HepG2 (cell line): ENCODE measurements around the gene NEAT1. TPM values are rescaled to one million over a fixed set of nuclear protein-coding genes. Genes with fewer than 3 reads are reported as not detected.

Experiments used
- ARID2 ChIP-seq: sonication (generic); formaldehyde crosslinking; IDR thresholded peaks from 2 replicates; pipeline ENCODE4 v1.8.1; 2022; ENCODE audit warnings: mild to moderate bottlenecking, missing genetic modification reagents, borderline replicate concordance
- BORCS8-MEF2B ChIP-seq: sonication (generic); formaldehyde crosslinking; IDR thresholded peaks from 2 replicates; pipeline ENCODE4 v1.8.0; 2022; ENCODE audit warnings: mild to moderate bottlenecking, missing genetic modification reagents
- CREB3 ChIP-seq: sonication (generic); formaldehyde crosslinking; IDR thresholded peaks from 2 replicates; pipeline ENCODE4 v1.5.0; 2020; ENCODE audit warnings: missing genetic modification reagents
- ERF ChIP-seq: IDR thresholded peaks from 2 replicates; pipeline ENCODE4 v1.6.1; 2018; ENCODE audit warnings: missing biosample characterization, missing genetic modification reagents
- KLF6 ChIP-seq: IDR thresholded peaks from 2 replicates; pipeline ENCODE4 v1.8.0; 2016; ENCODE audit warnings: missing biosample characterization, missing genetic modification reagents
- MEIS1 ChIP-seq: sonication (generic); formaldehyde crosslinking; IDR thresholded peaks from 2 replicates; pipeline ENCODE4 v1.9.0; 2021; ENCODE audit warnings: mild to moderate bottlenecking, missing genetic modification reagents, moderate library complexity, borderline replicate concordance
- MTA1 ChIP-seq: sonication (generic); formaldehyde crosslinking; IDR thresholded peaks from 2 replicates; pipeline ENCODE4 v1.4.0; 2020; ENCODE audit warnings: missing genetic modification reagents, mild to moderate bottlenecking, borderline replicate concordance
- NFRKB ChIP-seq: fragments of 450-650 bp; IDR thresholded peaks from 2 replicates; pipeline ENCODE4 v1.6.1; 2017
- RAD21 ChIP-seq: fragments of 450-650 bp; formaldehyde crosslinking; IDR thresholded peaks from 2 replicates; pipeline ENCODE4 v1.5.0; 2020; ENCODE audit warnings: mild to moderate bottlenecking
- REST ChIP-seq, 2 experiments: IDR thresholded peaks; 2 replicates each; pipeline ENCODE4 v1.6.1; 2011 to 2012; ENCODE audit warnings: low read length in 2 of 2, borderline replicate concordance in 1 of 2, low read depth in 1 of 2, mild to moderate bottlenecking in 1 of 2, moderate library complexity in 1 of 2
- SIX4 ChIP-seq: sonication (generic); formaldehyde crosslinking; IDR thresholded peaks from 2 replicates; pipeline ENCODE4 v1.4.0; 2020; ENCODE audit warnings: missing genetic modification reagents
- YEATS4 ChIP-seq: sonication (generic); formaldehyde crosslinking; IDR thresholded peaks from 2 replicates; pipeline ENCODE4 v1.4.0; 2020; ENCODE audit warnings: missing genetic modification reagents, borderline replicate concordance
- ZNF678 ChIP-seq: sonication (generic); formaldehyde crosslinking; IDR thresholded peaks from 2 replicates; pipeline ENCODE4 v1.4.0; 2020; ENCODE audit warnings: mild to moderate bottlenecking, missing genetic modification reagents
- ZNF761 ChIP-seq: sonication (generic); formaldehyde crosslinking; conservative IDR thresholded peaks from 2 replicates; pipeline ENCODE4 v1.4.0; 2020; ENCODE audit warnings: mild to moderate bottlenecking, missing genetic modification reagents
- polyA plus RNA-seq, 8 experiments: library from polyadenylated mRNA; depleted of rRNA in 3 of 8; stranded (reverse) in 7 of 8; unstranded in 1 of 8; fragments of >200 nt; fragmentation: Illumina TruSeq in 4 of 8; extraction: Trizol in 4 of 8; gene quantifications; 2 replicates each; pipeline versions ENCODE4 v1.2.1 to v1.2.3, GENCODE V29; 2011 to 2016; ENCODE audit warnings: low read depth in 4 of 8, missing spikeins in 1 of 8, mixed read lengths in 1 of 8; ENCODE audit not compliant: insufficient read depth in 1 of 8
- total RNA-seq, 5 experiments: library from RNA; depleted of rRNA; stranded (reverse); fragments of >200 nt; fragmentation: Illumina TruSeq; extraction: Trizol; gene quantifications; 2 replicates each; pipeline ENCODE4 v1.2.3, GENCODE V29; 2016; ENCODE audit warnings: low read depth in 1 of 5
- TF ChIP-seq, protein P1 (sequence below): IDR thresholded peaks from 2 replicates; pipeline ENCODE4 v1.6.1; 2018; ENCODE audit warnings: missing genetic modification reagents, mild to moderate bottlenecking, missing compliant biosample characterization
- TF ChIP-seq, protein P2 (sequence below): sonication (generic); formaldehyde crosslinking; IDR thresholded peaks from 2 replicates; pipeline ENCODE4 v1.5.0; 2020; ENCODE audit warnings: mild to moderate bottlenecking, missing genetic modification reagents
- TF ChIP-seq, protein P3 (sequence below): IDR thresholded peaks from 2 replicates; pipeline ENCODE4 v1.6.1; 2016; ENCODE audit warnings: low read depth
- TF ChIP-seq, protein P4 (sequence below): sonication (generic); formaldehyde crosslinking; IDR thresholded peaks from 2 replicates; pipeline ENCODE4 v1.5.1; 2020; ENCODE audit warnings: missing genetic modification reagents, mild to moderate bottlenecking, borderline replicate concordance

The NEAT1 gene
- total and polyA plus RNA-seq, 2 of the 13 experiments (the other 11 are each of a cell fraction or from before 2014, with no cell fraction given), result 20.5 to 41.2 TPM

DNA sequence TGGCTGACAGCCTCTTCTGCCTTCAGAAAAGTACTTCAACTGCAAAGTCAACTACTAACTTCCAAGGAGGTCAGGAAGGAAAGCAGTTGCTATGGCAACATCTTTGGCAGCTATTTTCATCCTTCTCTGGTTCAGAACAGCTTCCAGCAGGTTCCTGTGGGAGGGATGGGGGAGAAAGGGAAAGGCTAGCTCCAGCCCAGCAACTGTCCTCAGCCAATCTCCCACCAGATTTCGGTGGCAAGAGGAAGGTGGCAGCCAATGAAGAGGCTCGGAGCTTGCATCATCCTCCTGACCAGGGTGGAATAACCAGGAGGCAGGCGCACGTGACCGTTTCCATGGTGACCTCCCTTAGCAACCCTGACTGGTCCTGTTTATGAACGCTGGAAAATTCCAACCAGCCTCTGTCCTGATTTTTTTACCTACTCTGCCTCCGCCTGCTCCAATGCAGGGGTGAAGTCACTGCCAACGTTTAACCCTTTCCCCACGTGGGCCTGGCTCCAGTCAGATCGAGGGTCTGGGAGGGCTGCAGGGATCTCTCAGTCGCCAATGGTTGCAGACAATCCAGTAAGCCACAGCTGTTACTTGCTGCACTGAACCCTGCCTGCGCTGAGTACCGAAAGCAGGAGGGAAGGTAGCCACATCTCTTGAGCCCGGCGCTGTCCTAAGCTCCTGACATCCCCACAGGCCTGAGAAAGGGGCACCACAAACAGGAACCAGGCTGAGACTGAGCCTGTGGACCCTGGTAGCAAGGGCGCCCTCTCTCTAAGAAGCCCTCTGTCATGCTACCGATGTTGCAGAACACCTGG is 65.1 kb downstream of the NEAT1 start (continued):
- 0 out of 2 replicates have a peak, but pooled peaks have one; percentile 68 for TF ChIP-seq MTA1 (CRISPR knock-in tag)
- TF ChIP-seq ERF (CRISPR knock-in tag), result peak; percentile 26; the same call in 1 of the 2 replicates
- no peak for TF ChIP-seq KLF6 (CRISPR knock-in tag)
- no peak for TF ChIP-seq YEATS4 (CRISPR knock-in tag)
- no peak for TF ChIP-seq ARID2 (CRISPR knock-in tag)
- TF ChIP-seq RAD21 (CRISPR knock-in tag), result peak; percentile 32; the same call in 1 of the 2 replicates
- TF ChIP-seq, protein P1, sequence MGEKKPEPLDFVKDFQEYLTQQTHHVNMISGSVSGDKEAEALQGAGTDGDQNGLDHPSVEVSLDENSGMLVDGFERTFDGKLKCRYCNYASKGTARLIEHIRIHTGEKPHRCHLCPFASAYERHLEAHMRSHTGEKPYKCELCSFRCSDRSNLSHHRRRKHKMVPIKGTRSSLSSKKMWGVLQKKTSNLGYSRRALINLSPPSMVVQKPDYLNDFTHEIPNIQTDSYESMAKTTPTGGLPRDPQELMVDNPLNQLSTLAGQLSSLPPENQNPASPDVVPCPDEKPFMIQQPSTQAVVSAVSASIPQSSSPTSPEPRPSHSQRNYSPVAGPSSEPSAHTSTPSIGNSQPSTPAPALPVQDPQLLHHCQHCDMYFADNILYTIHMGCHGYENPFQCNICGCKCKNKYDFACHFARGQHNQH (CRISPR knock-in tag), result peak; percentile 63; the same call in 1 of the 2 replicates
- TF ChIP-seq, protein P2, sequence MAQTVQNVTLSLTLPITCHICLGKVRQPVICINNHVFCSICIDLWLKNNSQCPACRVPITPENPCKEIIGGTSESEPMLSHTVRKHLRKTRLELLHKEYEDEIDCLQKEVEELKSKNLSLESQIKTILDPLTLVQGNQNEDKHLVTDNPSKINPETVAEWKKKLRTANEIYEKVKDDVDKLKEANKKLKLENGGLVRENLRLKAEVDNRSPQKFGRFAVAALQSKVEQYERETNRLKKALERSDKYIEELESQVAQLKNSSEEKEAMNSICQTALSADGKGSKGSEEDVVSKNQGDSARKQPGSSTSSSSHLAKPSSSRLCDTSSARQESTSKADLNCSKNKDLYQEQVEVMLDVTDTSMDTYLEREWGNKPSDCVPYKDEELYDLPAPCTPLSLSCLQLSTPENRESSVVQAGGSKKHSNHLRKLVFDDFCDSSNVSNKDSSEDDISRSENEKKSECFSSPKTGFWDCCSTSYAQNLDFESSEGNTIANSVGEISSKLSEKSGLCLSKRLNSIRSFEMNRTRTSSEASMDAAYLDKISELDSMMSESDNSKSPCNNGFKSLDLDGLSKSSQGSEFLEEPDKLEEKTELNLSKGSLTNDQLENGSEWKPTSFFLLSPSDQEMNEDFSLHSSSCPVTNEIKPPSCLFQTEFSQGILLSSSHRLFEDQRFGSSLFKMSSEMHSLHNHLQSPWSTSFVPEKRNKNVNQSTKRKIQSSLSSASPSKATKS (CRISPR knock-in tag), result no peak
- TF ChIP-seq NFRKB, result no peak
- no peak for TF ChIP-seq ZNF761 (CRISPR knock-in tag)
- TF ChIP-seq, protein P3, sequence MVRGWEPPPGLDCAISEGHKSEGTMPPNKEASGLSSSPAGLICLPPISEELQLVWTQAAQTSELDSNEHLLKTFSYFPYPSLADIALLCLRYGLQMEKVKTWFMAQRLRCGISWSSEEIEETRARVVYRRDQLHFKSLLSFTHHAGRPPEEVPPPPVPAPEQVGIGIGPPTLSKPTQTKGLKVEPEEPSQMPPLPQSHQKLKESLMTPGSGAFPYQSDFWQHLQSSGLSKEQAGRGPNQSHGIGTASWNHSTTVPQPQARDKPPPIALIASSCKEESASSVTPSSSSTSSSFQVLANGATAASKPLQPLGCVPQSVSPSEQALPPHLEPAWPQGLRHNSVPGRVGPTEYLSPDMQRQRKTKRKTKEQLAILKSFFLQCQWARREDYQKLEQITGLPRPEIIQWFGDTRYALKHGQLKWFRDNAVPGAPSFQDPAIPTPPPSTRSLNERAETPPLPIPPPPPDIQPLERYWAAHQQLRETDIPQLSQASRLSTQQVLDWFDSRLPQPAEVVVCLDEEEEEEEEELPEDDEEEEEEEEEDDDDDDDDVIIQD (CRISPR knock-in tag), result 0 out of 2 replicates have a peak, but pooled peaks have one; percentile 46
- TF ChIP-seq, protein P4, sequence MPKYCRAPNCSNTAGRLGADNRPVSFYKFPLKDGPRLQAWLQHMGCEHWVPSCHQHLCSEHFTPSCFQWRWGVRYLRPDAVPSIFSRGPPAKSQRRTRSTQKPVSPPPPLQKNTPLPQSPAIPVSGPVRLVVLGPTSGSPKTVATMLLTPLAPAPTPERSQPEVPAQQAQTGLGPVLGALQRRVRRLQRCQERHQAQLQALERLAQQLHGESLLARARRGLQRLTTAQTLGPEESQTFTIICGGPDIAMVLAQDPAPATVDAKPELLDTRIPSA, result no peak
- TF ChIP-seq ZNF678 (CRISPR knock-in tag), result no peak
- no peak for TF ChIP-seq SIX4 (CRISPR knock-in tag)
- TF ChIP-seq CREB3, result no peak
- TF ChIP-seq REST (IDR thresholded peaks at IDR 0.05; ENCODE audit: borderline replicate concordance in 1 of 2, low read depth in 1 of 2, low read length in 2 of 2), result peak in 1 of 2 experiments; percentile 16; a peak in 1 of 4 replicates
- 0 out of 2 replicates have a peak, but pooled peaks have one; percentile 46 for TF ChIP-seq BORCS8-MEF2B (CRISPR knock-in tag)
- TF ChIP-seq MEIS1 (CRISPR knock-in tag), result no peak
